ENCODE data around the gene DLG2.
"Not testable (repeated sequence)": the region's sequence is repeated elsewhere in the genome, so short reads cannot be mapped to it uniquely, and the experiment has no call there.

GRCh38 chr11:85340846-85341245, 286.3 kb downstream of the DLG2 start:
- TF ChIP-seq CTCF, POLR2A (IDR thresholded peaks at IDR 0.05): not testable (repeated sequence)
